CD4-positive, alpha-beta T cell treated with Interleukin-1 beta for 1 hour (primary cell): Measurements from ENCODE around the gene SCRN2.

Source experiments
- DNase-seq, 2 donors: peaks; one replicate each; pipeline ENCODE4 v3.0.0-alpha.2; 2020 to 2022

SCRN2 gene

DNA sequence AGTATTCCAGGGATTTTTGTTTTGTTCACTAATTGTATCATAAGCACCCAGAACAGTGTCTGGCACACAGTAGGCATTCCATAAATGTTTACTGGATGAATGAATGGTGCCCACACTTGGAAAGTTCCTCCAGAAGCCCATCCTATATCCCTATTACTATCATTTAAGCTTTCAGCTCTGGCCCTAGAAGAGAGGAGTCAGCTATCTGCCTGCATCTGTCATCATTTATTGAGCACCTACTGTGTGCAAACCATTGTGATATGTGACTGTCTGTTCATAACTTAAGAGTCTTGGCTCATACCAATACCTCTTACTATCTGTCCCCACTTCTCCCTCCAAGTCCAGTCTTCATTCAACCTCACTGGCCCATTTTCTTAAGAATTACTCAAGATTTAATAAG, 30.0 kb upstream of the SCRN2 start:
- DNase-seq: no peak

DNA sequence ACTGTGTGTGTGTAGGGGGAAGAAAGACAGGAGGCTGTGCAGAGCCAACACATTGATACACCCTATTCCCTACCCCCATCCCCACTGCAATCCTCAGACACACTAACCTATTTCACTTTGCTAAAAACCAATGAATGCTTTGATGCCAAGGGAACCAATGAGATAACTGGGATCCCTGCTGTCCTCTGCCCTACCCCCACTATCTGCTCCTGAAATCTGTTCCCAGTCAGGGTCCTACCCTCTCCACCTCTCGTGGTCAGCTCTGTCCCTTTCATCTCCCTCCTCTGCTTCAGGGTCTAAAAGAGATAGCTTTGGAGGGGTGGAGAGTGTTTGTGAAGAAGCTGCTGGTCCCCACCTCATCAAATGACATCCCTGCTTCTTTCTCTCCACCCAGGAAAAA, 29.0 kb upstream of the SCRN2 start:
- no peak for DNase-seq

DNA sequence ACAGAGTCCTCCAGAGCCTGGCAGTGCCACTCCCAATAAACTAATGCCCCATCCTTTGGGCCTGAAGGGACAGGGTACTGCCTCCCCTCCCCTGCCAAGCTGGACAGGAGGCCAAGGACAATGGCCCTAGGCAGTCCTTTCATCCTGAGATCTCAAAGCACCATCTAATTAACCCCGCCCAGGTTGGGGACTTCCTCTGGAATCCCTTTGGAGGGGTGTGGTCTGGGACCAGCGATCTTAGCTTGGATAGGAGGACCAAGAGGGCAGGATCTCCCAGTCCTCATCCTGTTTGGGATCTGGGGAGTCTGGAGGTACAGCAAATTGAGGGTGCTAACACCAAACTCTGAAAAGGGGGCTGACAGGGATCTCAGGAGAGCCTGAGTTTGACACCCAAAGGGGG, 28.0 kb upstream of the SCRN2 start:
- no peak for DNase-seq

DNA sequence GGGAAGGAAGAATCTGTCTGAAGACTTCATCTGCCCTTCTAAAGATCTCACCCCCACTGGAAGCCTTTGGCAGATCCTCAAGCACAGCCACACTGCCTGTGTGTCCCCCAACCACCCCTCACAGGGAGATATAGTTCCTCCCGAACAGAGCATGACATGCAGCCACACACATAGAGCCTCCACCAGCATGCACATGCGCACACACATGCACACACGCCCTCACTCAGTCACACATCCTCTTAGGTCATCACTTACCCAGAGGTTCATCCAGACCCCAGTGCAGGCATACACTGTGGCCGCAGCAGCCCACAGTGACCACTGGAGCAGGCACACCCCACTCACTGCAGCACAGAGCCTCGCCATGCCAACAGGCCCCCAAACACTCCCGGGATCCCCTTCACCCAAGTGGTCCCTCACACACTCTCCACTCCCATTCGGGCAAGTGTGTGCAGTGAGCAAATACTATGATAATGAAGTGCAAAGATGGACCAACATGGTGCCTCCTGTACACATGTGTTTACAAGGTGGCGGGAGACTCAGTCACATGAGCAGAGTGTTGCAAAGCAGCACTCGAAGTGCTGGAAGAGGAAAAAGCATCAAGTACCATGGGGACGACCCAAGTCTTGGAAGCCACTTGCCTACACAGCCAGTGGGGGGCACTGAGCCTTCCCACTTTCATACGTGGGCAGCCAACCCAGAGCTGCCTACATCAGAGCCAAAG, 26.9 kb upstream of the SCRN2 start:
- DNase-seq: no peak

DNA sequence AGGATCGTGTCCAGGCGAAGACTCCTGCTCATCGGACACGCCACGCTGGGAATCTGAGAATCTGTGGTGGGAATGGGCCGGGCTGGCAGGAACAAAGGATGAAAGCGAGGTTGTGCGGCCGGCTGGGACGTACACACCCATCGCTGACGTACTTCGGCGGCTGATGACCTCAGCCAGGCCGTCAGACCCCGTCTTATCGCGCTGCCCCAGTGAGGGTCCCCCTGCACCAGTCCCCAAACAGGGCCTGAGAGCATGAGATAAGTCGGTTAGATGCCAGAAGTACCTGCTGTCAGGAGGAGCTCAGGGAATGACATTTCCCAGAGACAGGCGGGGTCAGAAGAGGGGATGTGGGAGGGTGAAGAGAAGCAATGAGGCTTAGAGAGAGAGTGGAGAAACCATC, 25.9 kb upstream of the SCRN2 start:
- no peak for DNase-seq

DNA sequence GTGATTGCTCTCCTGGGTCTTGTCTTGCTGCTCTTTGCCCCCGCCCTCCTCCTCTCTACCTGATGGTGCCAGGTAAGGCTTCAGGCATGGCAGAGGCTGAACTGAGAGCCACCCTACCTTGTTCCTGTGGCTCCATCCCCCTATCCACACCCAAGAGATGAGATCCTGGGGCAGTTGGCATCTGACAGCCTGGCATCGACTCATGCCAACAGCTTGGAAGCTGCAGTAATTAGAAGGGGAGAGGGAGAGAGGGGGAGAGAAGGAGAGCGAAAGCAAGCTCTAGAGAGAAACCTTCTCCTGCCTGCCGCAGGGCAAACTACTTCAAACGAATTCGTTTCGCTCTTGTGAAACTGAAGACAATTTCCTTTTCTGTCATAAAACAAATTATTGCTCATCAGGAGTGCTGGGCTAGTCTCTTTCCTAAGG, 23.7 kb upstream of the SCRN2 start:
- no peak for DNase-seq

DNA sequence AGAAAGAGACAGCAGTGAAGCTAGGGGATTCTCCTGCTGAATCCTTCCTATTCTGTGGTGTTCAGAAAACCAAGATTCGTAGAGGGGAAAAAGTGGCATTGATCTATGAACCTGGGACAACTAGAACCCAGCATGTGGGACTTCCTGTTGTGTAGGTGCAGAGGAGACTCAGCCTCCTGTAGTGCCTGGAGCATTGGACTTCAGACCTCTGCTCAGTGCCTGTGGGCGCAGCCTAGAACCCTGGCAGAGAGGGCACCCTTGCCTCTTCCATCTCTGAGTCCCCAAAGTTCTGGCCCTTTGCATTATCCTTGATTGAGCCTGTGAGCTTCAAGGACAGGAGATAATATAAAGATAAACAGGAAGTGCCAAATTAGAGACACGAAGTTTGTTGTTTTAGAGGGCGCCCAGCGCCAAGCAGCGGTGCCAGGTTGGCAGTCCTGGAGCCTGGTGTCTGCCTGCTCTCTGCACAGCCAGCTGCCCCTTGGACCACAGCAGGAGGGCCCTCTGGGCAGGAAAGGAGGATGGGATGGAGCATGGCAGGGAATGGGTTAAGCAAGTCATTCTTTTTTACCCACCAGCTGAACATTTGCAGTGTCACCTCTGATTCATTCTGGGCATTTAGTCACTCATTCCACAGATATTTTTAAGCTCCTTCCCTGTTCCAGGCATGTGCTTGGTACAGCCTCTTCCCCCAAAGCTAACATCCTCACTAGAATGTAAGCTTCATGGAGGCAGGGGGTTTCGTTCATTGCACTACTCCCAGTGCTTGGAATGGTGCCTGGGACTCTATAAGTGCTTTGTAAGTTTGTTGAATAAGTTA, 21.8 kb upstream of the SCRN2 start:
- no peak for DNase-seq

DNA sequence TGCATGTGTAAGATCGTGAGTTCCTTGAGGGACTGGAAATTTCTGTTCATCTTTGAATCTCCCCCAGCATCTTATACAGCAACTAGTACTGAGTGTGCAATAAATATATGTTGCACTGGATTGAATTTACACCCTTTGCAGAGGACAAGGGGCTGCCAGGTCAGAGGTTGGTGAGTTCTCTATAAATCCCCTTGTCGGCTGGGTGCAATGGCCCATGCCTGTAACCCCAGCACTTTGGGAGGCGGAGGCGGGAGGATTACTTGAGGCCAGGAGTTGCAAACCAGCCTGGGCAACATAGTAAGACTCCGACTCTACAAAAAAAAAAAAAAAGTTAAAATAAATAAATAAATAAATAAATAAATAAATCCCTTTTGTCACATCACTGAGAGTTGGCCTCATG, 19.3 kb upstream of the SCRN2 start:
- no peak for DNase-seq

DNA sequence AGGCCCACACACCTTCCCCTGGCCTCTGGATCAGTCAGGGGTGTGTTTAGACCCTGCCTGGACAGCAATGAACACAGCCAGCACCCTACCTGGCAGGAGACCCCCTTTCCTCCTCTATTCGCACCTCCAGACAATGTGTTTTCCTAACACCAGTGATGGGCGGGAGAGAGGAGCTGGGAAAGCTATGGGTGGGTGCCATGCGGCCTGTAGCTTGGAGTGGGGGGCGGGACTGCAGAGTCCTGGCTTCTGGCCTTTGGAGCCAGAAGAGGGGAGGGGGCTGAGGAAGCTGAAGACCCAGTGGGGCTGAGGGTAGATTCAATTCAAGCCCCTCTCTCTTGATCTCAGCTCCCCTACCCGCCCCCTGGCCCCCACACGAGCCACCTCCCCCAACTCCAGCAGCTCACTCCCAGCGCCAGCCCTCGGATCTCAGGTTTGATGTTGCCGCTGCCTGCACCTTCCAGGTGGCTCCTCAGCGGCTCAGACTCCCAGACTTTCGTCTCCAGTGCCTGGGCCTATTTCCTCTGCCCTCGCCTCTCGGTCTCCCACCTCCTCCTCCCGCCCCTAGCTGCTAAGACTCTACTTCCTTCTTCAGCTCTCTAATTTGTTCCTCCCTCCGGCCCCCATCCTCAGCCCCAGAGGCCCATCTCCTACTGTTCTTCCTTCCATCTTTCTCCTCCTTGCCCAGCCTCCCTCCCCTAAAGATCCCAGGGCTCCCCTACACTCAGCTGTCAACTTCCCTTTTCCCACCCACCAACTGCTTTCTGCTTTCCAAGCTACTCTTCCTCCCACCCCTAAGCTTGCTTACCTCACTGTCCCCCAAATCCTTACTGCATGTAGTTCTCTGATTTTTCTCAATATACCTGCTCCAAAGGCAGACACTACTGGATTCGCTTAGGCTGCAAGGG, 16.7 kb upstream of the SCRN2 start:
- DNase-seq: no peak

DNA sequence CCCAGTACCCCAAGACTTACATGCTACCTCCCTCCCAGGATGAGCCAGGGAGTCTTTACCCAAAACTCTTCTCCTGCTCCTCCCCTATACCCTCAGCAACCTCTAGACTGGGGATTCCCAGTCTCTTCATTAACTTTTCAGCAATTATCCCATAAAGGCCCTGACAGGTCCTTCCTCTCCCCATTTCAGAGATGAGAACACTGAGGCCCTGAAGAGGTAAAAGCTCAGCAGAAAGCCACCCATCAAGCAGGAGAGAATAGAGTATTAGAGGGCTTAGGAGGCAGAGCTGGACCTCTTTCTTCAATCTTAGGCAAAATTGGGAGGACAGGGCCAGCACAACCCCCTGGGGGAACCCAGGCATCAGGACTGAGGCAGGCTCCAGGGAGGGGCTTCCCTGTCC, 15.8 kb upstream of the SCRN2 start:
- DNase-seq: no peak

DNA sequence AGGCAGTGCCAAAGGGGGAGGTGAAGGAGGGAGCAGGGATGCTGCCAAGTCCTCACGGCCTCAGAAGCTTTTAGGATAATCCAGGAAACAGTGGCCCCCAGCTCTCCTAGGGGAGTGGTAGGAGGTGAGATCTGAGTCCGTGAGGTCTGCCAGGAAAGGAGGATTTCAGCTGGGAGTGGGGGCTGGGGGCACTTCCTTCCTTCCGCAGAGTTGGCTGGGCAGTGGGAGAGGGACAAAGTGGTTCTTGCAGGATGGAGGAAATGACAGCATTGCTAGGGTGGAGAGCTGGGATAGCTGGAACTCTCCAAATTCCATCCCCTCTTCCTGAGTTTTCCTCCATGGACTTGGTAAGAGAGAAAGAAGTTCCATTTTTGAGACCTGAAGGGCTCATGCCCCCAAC, 14.7 kb upstream of the SCRN2 start:
- DNase-seq: no peak

DNA sequence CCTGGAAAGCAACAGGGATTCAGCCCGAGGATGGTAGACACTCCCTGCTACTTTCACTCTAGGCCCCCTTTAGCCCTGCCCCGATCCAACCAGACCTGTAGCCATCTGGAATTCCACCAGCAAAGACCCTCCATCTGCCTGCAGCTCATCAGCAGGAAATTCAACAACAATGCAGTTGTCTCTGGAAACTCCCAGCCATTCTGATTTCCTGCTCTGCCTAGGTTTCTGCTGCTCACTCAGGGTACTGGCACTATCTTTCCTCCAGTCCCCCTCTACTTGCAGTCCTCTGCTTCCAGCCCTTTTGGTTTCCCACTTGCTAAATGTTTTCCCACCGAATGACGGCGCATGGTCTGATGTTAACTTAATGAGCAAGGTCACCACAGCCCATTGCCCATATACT, 12.5 kb upstream of the SCRN2 start:
- no peak for DNase-seq

DNA sequence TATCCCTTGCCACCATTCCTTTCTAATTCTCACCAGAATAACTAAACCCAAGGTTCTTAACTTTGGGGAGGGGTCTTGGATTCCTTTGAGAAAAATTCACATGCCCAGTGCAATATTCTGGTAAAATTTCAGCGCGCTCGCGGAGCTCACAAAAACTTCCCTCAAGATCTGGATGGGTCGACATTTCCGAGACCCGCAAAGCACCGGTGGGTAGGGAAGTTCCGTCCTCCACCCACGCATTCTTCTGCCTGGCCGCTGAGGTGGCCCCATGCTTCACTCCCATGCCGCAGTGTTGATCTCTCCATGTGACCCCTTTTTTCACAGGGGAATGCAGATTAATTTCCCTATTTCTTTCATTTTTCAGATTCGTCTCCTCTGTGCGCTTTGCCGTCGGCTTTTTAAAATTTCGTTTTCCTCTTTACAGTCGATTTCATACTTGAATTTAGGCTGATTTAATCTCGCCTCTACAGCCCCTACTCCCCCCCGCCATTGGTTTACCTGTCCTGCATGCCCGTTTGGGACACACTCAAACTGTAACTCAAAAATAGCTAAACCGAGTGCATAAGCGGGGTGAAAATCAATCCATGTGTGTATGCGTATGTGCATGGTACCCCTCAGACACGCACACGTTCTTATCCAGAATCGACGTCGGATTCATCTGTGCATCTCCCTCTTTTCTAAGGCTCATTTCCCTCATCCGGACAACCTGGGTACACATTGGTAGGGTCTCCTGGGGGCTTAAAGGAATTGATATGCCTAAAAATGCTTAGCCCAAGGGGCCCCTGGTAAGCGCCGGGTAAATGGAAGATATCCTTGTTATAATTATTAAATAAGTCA, 11.3 kb upstream of the SCRN2 start:
- no peak for DNase-seq

DNA sequence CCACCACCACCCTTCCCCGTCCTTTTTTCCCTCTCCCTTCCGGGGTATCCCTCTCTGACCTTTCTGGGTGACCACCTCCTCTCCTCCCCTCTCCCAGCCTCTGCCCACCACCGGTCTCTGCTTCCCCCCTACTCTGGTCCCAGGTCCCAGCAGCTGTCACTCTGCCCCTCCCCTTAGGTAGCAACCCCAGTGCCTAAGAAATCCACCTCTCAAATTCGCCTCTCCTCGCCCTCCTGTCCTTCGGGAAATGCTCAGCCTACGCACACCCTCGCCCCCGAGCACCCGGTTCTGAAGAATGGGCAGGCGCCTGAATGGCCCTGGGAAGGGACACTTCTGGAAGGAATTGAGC, 10.7 kb upstream of the SCRN2 start:
- no peak for DNase-seq

DNA sequence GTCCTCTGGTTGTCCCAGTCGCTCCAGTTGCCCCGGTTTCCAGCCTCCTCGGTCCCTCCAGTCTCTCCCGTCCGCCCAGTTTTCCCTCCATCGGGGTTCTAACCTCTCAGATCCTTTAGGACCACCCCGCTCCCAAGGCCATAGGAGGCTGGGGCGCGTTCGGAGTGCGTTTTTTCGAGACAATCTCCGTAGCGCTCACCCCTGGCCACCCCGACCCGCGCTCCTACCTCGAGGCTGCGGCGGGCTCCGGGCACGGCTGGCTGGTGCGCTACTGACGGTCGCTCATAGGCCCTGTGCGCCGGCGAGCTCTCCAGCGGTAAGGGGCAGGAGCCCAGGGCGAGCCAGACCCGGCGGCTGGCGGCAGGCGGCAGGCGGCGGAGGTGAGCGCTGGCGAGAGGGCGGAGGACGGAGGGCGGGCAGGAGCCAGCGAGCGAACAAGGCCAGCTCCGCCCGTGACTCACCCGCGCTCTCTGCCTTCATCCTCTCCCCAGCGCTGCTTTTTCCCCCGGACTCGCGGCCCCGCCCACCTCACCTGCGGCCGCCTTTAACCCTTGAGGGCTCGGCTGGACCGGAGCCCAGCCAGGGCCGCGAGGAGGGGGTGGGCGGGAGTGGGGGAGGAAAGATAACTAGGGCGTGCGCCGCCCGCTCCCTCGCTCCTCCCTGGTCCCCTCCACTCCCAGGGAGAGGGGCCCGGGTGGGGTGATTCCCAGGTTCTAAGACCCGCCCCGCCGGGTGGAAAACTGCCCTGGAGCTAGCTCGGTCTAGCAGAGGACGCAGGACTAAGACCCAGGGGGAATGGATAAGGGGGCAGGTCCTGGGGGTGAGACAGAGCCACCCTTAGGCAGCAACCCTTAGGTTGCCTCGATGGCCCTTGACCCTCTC, 9.9 kb upstream of the SCRN2 start, which contains the start of gene SP6:
TSS of gene SP6 (minus strand) at position 472 of the 882 bp plus-strand sequence. CDS start 2,734 bp downstream, outside the sequence.
- DNase-seq: peak; percentile 49 to 61

DNA sequence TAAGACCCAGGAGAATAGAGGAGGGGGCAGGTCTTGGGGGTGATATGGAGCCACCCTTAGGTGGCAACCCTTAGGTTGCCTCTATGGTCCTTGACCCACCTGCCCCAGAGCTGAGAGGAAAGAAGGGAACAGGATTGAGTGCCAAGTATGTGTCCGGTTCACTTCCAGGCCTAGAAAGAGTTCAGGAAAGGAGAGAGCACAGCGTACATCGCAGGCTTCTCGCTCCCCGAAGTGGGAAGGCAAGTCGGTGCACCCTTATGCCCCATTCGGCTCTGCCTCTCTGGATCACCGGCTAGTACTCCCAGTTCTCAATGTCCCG, 9.3 kb upstream of the SCRN2 start:
- DNase-seq: no peak

DNA sequence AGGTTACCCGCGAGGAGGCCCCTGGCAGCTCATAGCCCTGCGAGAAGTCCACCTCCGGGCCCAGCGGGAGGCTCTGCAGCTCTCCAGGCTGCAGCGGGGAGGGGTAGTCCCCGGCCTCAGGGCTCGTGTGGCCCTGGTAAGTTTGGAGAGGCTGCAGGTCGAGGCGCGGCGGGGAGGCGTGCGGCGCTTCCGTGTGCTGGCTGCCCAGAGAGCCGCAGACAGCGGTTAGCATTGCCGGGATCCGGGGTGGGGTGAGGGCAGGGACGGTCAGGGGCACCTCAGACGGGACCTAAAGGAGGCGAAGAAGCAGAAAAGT, 7.1 kb upstream of the SCRN2 start:
- DNase-seq: no peak

DNA sequence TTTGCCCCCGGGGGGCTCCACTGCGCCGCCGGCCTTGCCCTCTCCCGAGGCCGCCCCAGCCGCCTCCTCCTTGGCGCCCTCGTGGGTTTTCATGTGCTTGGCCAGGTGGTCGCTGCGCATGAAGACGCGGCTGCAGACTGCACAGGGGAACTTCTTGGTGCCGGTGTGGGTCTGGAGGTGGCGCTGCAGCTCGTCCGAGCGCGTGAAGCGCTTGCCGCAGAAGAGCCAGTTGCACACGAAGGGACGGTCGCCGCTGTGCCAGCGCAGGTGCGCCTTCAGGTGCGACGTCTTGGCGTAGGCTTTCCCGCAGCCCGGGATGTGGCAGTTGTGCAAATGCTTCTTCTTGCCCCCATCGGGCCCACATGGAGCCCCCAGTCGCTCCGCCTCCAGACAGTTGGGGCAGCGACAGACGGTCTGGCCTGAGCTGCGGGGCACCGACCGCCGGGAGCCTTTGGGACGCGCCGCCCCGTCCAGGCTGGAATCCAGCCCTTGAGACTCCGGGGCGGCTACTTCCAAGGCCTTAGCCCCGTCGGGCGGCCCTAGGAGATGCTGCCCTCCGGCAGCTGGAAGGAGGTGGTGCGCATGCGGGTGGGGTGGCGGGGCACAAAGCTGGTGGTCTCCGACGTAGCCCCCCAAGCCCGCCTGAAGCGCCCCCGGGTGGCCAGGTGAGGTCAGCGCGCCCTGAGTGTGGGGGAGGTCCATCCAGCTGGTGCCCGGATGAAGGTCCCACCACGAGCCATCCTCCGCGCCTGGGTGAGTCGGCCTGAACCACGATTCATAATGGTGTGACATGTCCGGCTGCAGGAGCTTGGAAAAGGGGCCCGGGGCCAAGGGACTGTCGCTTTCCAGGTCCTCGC, 6.5 kb upstream of the SCRN2 start:
- peak; percentile 27 to 32 for DNase-seq

DNA sequence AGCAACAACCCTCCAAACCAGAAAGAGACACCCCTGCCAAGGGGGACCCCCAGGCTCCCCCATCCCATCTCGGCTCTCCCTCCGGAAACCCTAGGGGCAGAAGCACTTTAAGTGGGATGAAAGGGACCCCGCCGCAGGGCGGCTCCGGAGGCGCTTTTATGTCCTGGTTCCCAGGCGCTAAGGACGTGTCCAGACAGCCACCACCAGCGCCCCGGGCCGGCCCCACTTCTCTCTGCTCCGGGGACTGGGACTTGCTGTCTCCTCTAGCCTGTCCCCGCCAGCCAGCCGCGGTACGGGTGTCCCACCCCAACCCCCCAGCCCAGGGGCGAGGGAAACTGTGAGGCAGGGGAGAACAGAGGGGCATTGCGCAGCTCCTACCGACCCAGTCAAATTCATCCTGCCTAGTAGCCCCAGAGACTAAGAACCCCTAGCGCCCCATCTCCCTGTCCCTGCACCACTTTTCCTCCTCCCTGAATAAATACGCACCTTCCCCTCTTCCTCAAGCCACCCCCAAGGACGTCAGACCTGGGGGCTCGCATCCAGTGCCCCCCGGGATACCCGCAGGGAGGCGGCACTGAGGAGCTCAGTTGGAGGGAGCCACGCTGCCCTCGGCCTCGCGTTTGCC, 5.8 kb upstream of the SCRN2 start:
- DNase-seq: no peak

DNA sequence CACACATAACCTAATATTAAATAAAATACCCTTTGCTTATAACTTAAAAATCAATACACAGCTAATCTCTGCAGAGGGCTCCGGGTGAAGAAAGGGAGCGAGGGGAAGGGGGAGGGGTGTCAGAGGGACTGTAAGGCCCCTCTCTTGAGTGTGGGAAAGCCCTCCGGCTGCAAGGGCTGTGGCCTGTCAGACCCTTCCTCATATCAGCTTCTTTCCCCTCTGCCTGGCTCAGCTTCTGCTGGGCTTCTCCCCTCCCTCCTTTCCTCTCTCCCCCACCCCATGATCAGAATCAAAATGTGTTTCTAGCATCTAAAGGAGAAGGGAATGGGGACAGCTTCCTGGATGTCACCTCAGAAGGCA, 4.6 kb upstream of the SCRN2 start:
- no peak for DNase-seq
